ENCODE data around the gene CEP112. TPM values are rescaled to one million over a fixed set of nuclear protein-coding genes. Genes with fewer than 3 reads are reported as not detected.

The CEP112 gene
- total and polyA plus RNA-seq, 10 of the 15 experiments (the other 5 are each of a cell fraction or from before 2014, with no cell fraction given) = 0.11 to 3.8 (median 0.32) TPM; not detected in 1

DNA sequence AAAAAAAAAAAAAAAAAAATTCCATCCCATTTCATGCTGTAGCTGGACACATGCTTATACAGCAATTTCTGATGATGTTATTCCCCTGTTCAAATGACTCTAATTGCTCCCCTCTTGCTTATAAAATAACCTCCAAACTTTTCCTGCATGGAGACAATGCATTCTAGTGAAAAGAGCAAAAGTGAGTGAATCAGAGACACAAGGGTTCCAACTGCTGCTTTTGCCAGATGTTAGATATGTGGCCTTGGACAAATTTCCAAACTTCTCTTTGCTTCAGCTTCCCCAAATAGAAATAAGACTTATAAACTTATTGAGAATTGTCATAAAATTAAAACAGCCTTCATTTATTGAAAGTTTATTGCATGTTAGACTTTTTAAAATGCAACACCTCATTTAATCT, 565.5 kb downstream of the CEP112 start (continued):
- TF ChIP-seq, protein P1, sequence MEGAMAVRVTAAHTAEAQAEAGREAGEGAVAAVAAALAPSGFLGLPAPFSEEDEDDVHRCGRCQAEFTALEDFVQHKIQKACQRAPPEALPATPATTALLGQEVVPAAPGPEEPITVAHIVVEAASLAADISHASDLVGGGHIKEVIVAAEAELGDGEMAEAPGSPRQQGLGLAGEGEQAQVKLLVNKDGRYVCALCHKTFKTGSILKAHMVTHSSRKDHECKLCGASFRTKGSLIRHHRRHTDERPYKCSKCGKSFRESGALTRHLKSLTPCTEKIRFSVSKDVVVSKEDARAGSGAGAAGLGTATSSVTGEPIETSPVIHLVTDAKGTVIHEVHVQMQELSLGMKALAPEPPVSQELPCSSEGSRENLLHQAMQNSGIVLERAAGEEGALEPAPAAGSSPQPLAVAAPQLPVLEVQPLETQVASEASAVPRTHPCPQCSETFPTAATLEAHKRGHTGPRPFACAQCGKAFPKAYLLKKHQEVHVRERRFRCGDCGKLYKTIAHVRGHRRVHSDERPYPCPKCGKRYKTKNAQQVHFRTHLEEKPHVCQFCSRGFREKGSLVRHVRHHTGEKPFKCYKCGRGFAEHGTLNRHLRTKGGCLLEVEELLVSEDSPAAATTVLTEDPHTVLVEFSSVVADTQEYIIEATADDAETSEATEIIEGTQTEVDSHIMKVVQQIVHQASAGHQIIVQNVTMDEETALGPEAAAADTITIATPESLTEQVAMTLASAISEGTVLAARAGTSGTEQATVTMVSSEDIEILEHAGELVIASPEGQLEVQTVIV (IDR thresholded peaks at IDR 0.05; ENCODE audit: borderline replicate concordance, partially characterized antibody) = no peak
- no peak for TF ChIP-seq GATAD2B (conservative IDR thresholded peaks at IDR 0.05; ENCODE audit: low read depth)

DNA sequence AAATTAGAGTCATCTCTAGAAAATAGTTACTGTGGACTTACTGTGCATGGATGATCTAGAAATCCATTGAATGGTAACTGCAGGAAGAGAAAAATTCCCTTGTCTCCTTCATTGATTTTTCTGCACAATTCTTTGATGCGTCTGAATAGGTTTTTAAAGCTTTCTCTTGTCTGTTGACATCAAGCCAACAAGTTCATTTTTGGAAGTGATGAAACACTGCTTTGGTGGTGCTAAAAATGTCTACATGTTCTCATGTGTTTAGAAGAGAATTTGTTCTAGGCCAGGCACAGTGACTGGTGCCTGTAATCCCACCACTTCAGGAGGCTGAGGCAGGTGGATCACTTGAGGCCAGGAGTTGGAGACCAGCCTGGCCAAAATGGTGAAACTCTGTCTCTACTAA, 573.4 kb downstream of the CEP112 start:
- H3K4me1 ChIP-seq (ENCODE audit: control insufficient read depth, insufficient read depth, low read length) = no peaks in the 10 kb centered on the region
- no peak for FAIRE-seq
- no peak for DNase-seq (ENCODE audit: low read depth, low spot score)
- ChIA-PET RAD21 (ENCODE audit: unreplicated experiment) (no interaction called here), SMC1A (ENCODE audit: uncharacterized antibody, unreplicated experiment) (interaction anchor here (1.0 kb wide), 1 partner anchor 15 kb away, joined by 3 read pairs; no protein-coding TSS in a partner anchor), POLR2A (no interaction called here), CTCF (no interaction called here)
- no peaks in the 10 kb centered on the region for H3K36me3 ChIP-seq (ENCODE audit: control insufficient read depth in 2 of 2, insufficient read depth in 2 of 2, low read length in 1 of 2)
- no peak overlapping the region for H3K4me3 ChIP-seq
- no peak overlapping the region for H2AFZ ChIP-seq (ENCODE audit: control insufficient read depth, low read depth, low read length)
- H3K79me2 ChIP-seq (ENCODE audit: control insufficient read depth, insufficient read depth, low read length) = no peaks in the 10 kb centered on the region
- H3K9ac ChIP-seq (ENCODE audit: control insufficient read depth, insufficient read depth, low read length) = no peak overlapping the region
- 77% methylated on average over 1 of the region's 1 CpG for WGBS (ENCODE audit: insufficient coverage, insufficient replicate concordance, low lambda C conversion rate, missing lambda C conversion rate)
- H4K20me1 ChIP-seq (ENCODE audit: control insufficient read depth, insufficient read depth) = no peaks in the 10 kb centered on the region
- H3K27me3 ChIP-seq (replicated peaks in 1 of 2; ENCODE audit: control insufficient read depth in 2 of 2, insufficient read depth in 2 of 2, low read length in 1 of 2) = no peaks in the 10 kb centered on the region
- in situ Hi-C loops (cut with MboI) (no loop called here), intact Hi-C loops (cut with micrococcal nuclease; ENCODE audit: unreplicated experiment) (no loop called here)
- no peak overlapping the region for H3K4me2 ChIP-seq (ENCODE audit: control insufficient read depth, insufficient read depth)
- H3K9me3 ChIP-seq (replicated peaks; ENCODE audit: control insufficient read depth, insufficient read depth, low read length) = no peaks in the 10 kb centered on the region
- no peak overlapping the region for H3K27ac ChIP-seq (ENCODE audit: control insufficient read depth, insufficient read depth)
- BruUV-seq (replicated peaks) = no TSS peak
- no peak for ATAC-seq
- TF ChIP-seq, protein P2, sequence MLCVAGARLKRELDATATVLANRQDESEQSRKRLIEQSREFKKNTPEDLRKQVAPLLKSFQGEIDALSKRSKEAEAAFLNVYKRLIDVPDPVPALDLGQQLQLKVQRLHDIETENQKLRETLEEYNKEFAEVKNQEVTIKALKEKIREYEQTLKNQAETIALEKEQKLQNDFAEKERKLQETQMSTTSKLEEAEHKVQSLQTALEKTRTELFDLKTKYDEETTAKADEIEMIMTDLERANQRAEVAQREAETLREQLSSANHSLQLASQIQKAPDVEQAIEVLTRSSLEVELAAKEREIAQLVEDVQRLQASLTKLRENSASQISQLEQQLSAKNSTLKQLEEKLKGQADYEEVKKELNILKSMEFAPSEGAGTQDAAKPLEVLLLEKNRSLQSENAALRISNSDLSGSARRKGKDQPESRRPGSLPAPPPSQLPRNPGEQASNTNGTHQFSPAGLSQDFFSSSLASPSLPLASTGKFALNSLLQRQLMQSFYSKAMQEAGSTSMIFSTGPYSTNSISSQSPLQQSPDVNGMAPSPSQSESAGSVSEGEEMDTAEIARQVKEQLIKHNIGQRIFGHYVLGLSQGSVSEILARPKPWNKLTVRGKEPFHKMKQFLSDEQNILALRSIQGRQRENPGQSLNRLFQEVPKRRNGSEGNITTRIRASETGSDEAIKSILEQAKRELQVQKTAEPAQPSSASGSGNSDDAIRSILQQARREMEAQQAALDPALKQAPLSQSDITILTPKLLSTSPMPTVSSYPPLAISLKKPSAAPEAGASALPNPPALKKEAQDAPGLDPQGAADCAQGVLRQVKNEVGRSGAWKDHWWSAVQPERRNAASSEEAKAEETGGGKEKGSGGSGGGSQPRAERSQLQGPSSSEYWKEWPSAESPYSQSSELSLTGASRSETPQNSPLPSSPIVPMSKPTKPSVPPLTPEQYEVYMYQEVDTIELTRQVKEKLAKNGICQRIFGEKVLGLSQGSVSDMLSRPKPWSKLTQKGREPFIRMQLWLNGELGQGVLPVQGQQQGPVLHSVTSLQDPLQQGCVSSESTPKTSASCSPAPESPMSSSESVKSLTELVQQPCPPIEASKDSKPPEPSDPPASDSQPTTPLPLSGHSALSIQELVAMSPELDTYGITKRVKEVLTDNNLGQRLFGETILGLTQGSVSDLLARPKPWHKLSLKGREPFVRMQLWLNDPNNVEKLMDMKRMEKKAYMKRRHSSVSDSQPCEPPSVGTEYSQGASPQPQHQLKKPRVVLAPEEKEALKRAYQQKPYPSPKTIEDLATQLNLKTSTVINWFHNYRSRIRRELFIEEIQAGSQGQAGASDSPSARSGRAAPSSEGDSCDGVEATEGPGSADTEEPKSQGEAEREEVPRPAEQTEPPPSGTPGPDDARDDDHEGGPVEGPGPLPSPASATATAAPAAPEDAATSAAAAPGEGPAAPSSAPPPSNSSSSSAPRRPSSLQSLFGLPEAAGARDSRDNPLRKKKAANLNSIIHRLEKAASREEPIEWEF (IDR thresholded peaks at IDR 0.05; ENCODE audit: insufficient replicate concordance, low read depth, low read length) = no peak
- TF ChIP-seq CBX3 (IDR thresholded peaks at IDR 0.05; ENCODE audit: borderline replicate concordance, low read depth) (no peak), MEF2A (IDR thresholded peaks at IDR 0.05; ENCODE audit: insufficient read depth, low read depth, low read length) (no peak), IKZF2 (IDR thresholded peaks at IDR 0.05) (no peak), TAF1 (IDR thresholded peaks at IDR 0.05; ENCODE audit: borderline replicate concordance, low read depth, low read length) (no peak), ASH2L (IDR thresholded peaks at IDR 0.05; ENCODE audit: borderline replicate concordance, low read depth) (no peak), IKZF1 (conservative IDR thresholded peaks at IDR 0.05) (no peak), CREM (IDR thresholded peaks at IDR 0.05; ENCODE audit: low read depth) (no peak), NFXL1 (IDR thresholded peaks at IDR 0.05; ENCODE audit: borderline replicate concordance) (no peak), SIN3A (IDR thresholded peaks at IDR 0.05; ENCODE audit: low read depth, low read length) (no peak), HDAC6 (IDR thresholded peaks at IDR 0.05; ENCODE audit: unreplicated experiment) (no peak), CHD2 (IDR thresholded peaks at IDR 0.05; ENCODE audit: borderline replicate concordance, low read depth, low read length) (no peak)

Measured in GM12878 (cell line).